ENCODE measurements around the gene TENM3.

DNA sequence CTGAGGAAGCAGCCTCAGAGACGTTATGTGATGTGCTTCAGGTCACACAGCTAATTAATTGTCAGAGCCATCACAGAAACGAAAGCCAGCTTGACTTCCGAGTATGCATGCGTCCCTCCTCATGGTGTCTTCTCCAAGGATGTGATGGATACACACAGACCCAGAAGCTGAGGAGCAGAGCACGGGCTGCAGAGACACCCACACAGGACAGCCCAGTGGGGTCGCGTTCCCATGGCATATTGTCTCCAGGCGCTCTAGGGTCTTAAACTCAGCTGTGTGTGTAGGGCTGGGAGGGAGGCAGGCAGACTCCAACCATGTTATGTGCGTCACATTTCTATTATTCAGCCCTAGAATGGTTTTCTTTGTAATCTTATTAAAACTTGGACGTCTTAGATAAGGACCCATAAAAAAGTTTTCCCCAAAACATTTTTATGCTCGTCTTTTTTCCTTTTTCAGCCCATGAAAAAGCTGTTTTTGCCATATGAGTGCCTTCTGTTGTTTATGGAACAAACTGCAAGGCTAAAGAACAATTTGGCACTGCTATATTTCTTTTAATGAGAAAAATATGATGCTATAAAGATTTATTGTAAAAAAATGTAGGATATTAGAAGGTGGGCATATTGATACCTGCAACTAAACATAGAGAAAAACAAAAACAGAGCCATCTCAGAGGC is 48.5 kb downstream of the TENM3 start:
- no peak for TF ChIP-seq POLR2AphosphoS5 (IDR thresholded peaks at IDR 0.05)
- no peak for TF ChIP-seq POLR2A (IDR thresholded peaks at IDR 0.05)
